ENCODE measurements around the gene ANKK1. TPM values are rescaled to one million over a fixed set of nuclear protein-coding genes. Genes with fewer than 3 reads are reported as not detected.

The ANKK1 gene
- total RNA-seq, 1 donor from 2014 or later, result 0.08 TPM

- ATAC-seq (no peak), DNase-seq (ENCODE audit: low spot score) (no peak)
Observed at GRCh38 chr11:113376156-113376555, 11.4 kb upstream of the ANKK1 start.

GRCh38 chr11:113377681-113378412, 9.7 kb upstream of the ANKK1 start:
- ATAC-seq (no peak), DNase-seq (ENCODE audit: low spot score) (no peak)

DNA sequence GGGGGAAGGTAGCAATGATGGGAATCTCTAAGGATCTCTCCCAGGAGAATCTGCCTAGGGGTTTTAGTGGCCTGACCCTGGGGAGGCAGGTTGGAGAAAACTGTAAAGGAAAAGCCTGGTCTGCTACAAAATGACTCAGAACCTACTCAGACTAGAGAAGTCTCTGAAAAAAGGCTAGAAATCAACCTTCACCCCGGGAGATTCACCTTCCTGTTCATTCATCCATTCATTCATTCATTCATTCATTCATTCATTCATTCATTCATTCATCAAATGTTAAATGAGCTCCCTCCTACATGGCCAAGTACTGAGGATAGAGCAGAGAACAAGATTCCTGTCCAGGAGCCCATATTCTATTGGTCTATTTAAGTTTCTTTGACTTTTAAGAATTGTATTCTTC, 8.9 kb upstream of the ANKK1 start:
- ATAC-seq (no peak), DNase-seq (ENCODE audit: low spot score) (no peak)

- no peak for DNase-seq (ENCODE audit: low spot score)
- ATAC-seq, result no peak
Observed at GRCh38 chr11:113382121-113382520, 5.5 kb upstream of the ANKK1 start.

- DNase-seq (ENCODE audit: low spot score) (no peak), ATAC-seq (no peak)
Observed at GRCh38 chr11:113384551-113384950, 3.0 kb upstream of the ANKK1 start.

DNA sequence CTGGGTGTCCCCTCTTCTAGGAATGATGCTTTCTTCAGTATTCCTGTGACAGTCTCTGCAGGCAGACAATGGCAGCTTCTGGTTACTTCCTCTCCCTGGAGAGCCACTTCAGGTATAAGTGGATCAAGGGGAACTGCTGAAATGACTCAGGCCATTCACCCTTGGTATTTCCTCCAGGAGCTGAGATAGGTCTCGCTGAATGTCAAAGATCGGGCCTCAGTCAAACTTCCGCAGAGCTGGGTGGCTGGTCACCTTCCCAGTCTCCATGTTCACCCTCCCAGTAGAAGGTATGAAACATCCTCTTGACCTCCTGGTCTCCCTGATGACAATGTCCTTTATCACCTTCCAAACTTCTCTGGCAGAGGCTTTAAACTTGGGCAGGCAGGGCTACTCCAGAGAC, 1.8 kb upstream of the ANKK1 start:
- no peak for DNase-seq (ENCODE audit: low spot score)
- ATAC-seq, result no peak

- DNase-seq (ENCODE audit: low spot score) (no peak), ATAC-seq (no peak)
Observed at GRCh38 chr11:113386866-113387265, 713 bp upstream of the ANKK1 start.

DNA sequence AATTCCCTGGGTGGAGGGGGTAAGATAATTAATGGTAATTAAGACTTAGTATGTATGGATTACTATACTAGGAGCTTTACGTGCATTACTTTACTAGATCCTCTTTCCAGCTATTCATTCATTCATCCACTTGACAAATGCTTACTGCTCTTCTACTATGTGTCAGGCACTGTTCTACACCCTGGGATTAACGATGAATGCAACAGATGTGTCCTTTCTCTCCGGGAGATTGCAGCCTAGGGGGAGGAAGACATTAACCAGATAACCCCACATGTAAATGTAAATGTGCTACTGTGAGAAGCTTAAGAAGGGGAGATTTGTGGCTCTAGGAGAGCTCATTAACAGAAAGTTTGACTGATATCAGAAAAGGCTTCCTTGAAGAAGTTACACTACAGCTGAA, 1.7 kb downstream of the ANKK1 start:
- DNase-seq (ENCODE audit: low spot score) (no peak), ATAC-seq (no peak)

GRCh38 chr11:113392236-113392921, 4.8 kb downstream of the ANKK1 start:
- no peak for DNase-seq (ENCODE audit: low spot score)
- no peak for ATAC-seq

DNA sequence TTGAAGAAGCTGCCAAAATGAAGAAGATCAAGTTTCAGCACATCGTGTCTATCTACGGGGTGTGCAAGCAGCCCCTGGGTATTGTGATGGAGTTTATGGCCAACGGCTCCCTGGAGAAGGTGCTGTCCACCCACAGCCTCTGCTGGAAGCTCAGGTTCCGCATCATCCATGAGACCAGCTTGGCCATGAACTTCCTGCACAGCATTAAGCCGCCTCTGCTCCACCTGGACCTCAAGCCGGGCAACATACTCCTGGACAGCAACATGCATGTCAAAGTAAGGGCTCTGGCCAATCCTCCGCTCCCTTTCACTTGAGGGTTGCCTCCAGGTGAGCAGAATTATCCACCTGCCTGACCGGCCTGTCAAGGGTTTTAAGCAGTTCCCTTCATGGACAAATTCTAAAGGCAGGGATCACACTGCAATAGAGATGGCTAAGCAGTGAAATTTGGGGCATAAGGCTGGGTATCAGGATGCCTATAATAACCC, 6.0 kb downstream of the ANKK1 start:
- DNase-seq (ENCODE audit: low spot score) (no peak), ATAC-seq (no peak)

DNA sequence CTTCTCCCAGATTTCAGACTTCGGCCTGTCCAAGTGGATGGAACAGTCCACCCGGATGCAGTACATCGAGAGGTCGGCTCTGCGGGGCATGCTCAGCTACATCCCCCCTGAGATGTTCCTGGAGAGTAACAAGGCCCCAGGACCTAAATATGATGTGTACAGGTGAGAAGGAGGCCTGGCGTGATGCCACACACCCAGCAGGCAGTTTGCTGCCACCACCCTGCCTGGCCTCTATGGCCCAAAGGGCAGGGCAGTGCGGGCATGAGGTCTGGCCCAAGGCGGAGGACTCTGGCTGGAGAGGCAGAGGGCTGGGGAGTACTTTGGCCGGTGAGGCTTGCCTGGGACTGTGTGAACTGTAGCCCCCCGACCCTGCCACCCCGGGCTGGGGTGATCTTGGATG, 7.3 kb downstream of the ANKK1 start:
- ATAC-seq (no peak), DNase-seq (ENCODE audit: low spot score) (no peak)

GRCh38 chr11:113395782-113396336, 8.3 kb downstream of the ANKK1 start:
- ATAC-seq (no peak), DNase-seq (ENCODE audit: low spot score) (no peak)

GRCh38 chr11:113396690-113397089, 9.1 kb downstream of the ANKK1 start:
- DNase-seq (ENCODE audit: low spot score) (no peak), ATAC-seq (no peak)

- DNase-seq (ENCODE audit: low spot score) (no peak), ATAC-seq (no peak)
Observed at GRCh38 chr11:113397212-113397611, 9.6 kb downstream of the ANKK1 start.

GRCh38 chr11:113397821-113398220, 10.2 kb downstream of the ANKK1 start:
- no peak for ATAC-seq

GRCh38 chr11:113398669-113399430, 11.3 kb downstream of the ANKK1 start:
- no peak for ATAC-seq
- no peak for DNase-seq (ENCODE audit: low spot score)

More at GRCh38 chr11:113397821-113398220, 10.2 kb downstream of the ANKK1 start:
- DNase-seq (ENCODE audit: low spot score), result no peak

- no peak for ATAC-seq
- DNase-seq (ENCODE audit: low spot score), result no peak
Observed at GRCh38 chr11:113400631-113401230, 13.2 kb downstream of the ANKK1 start.

DNA sequence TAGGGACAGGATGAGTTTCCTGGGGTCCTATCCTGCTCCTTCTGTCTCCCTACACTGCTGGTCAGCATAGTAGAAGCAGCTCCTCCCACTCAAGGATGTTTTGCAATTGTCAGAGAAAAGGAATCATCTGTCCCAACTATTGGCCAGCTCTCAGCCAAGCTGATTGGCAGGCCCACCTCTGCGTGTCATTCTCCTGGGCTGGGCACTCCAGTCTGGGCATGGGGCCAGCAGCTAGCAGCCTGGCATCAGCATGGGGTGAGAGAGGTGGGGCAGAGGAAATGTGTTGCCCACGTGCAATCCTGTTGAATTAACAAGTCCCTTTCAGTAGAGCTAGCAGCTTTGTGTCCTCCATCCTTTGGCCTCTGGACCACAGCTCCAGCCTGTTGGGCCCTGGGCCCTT, 14.1 kb downstream of the ANKK1 start:
- peak; percentile 70 for ATAC-seq

GRCh38 chr11:113404859-113405430, 17.4 kb downstream of the ANKK1 start:
- DNase-seq (ENCODE audit: low spot score) (no peak), ATAC-seq (no peak)

More for the DNA sequence above, 14.1 kb downstream of the ANKK1 start:
- DNase-seq (ENCODE audit: low spot score), result peak; percentile 53

GRCh38 chr11:113405724-113406478, 18.3 kb downstream of the ANKK1 start:
- ATAC-seq (no peak), DNase-seq (ENCODE audit: low spot score) (no peak)

Measured in left lobe of liver (tissue), 2 donors.